NK-92 (cell line): Measurements from ENCODE around the gene ME3.
"Not testable (repeated sequence)": the region's sequence is repeated elsewhere in the genome, so short reads cannot be mapped to it uniquely, and the experiment has no call there.

ENCODE experiments used
- DNase-seq: peaks from one replicate; lab custom pipeline; 2025; ENCODE audit not compliant: unreplicated experiment; lab: John Stamatoyannopoulos, UW

Gene ME3

DNA sequence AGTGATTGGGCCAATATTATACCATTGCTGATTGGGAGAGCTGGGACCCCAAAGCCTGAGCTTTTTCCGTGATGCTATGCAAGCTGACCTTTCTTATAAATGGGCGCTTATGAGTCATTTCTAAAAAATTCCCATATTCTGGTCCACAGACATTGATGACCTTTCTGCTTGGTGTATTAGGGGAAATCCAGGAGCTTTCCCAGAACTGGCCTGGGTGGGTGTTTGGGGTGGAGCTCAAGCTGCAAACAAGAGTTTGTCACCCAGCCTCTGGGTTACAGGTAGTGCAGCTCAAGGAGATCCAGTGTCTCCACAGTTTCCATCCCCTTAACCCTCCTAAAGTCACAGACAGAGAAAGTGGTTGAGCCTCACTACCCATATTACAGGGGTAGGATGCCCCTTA, 230.0 kb downstream of the ME3 start:
- no peak for DNase-seq

DNA sequence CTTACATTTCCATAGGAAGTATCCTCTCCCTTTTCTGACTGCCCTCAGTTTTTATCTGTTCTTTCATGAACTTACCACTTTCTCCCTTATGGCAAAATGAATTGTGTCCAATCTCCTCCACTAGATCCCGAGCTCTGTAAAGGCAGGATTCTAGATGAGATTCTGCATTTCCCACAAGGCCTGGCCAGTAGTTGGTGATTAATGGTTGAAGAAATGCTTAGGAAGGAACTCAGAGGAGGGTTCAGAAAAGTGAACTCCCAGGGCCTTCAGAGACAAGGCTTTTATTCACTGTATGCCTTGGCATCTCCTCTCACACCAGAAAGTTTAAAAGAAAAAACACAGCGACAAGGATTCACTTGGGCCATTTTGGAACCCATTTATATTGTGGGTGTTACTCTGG, 231.6 kb downstream of the ME3 start:
- no peak for DNase-seq

DNA sequence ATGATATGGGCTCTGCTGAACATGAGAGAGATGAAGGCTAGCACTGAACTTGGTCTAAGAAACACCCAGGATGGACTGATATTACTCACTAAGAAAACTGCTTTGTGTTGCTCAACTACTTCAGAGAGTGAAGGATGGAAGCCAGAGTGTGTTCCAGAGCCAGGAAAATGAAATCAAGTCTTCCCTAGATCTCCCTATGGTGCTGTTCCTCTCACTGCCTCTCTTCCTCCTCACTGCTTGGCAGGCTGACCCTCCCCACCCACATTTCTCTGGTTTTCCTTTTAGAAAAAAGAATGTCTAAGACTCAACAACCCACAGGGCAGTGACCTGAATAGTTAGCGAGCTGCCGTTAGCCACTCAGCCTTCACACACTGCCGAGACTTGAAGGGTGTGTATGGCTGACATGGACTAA, 232.1 kb downstream of the ME3 start:
- DNase-seq, result no peak

DNA sequence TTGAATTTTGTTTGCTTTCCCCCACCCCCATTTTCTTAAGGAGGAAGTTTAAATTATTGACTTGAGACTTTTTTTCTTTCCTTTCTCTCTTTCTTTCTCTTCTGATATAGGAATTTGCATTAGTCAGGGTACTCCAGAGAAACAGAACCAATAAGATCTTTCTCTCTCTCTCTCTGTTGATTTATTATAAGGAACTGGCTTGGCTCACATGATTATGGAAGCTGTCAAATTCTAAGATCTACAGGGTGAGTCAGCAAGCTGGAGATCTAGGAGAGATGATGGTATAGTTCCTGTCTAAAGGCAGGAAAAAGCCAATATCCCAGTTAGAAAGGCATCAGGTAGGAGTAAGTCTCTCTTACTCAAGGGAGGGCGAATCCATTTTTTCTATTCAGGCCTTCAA, 233.7 kb downstream of the ME3 start:
- DNase-seq, result no peak

DNA sequence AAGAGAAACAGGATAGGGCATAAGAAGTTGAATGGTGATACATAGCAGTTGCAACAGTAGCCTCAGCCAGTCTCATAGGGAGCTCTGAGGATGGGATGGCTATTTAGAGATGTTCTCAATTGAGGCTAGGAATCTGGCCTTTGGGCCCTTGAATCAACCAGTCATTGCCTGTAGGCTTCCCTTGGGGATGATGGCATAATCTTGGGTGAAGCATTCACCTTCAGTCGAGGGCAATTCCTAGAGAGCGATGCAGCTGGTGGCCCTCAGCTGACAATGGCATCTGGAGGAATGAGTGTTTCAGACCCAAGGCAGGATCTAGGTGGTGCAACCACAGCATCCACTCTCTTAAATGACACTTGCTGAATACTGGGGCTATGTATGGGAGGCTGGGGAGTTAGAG, 236.7 kb downstream of the ME3 start:
- DNase-seq, result no peak

DNA sequence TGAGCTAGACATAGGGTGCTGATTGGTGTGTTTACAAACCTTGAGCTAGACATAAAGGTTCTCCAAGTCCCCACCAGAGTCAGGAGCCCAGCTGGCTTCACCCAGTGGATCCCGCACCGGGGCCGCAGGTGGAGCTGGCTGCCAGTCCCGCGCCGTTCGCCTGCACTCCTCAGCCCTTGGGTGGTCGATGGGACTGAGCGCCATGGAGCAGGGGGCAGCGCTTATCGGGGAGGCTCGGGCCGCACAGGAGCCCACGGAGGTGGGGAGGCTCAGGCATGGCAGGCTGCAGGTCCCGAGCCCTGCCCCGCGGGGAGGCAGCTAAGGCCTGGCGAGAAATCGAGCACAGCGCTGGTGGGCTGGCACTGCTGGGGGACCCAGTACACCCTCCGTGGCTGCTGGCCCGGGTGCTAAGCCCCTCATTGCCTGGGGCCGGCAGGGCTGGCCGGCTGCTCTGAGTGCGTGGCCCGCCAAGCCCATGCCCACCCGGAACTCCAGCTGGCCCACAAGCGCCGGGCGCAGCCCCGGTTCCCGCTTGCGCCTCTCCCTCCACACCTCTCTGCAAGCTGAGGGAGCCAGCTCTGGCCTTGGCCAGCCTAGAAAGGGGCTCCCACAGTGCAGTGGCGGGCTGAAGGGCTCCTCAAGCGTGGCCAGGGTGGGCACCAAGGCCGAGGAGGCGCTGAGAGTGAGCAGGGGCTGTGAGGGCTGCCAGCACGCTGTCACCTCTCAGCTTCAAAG, 238.9 kb downstream of the ME3 start:
- DNase-seq, result not testable (repeated sequence)

DNA sequence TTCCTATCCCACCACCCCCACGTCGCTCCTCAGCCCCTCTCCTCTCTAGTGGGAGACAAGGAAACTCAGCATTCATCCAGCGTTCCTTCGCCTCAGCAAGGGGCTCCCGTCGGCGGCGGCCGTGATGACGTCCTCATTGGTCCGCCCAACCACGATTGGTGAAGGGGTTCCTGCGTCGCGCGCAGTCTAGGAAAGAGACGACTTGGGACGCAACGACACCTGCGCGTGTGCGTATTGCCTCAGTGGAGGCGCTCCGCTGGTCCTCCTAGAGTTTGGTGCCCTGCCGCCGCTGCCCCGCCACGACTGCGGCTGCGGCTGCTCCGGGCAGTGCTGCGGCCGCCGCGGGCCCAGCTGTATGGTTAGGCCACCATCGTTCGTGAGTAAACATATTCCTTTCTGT, 241.2 kb downstream of the ME3 start:
- DNase-seq, result no peak

DNA sequence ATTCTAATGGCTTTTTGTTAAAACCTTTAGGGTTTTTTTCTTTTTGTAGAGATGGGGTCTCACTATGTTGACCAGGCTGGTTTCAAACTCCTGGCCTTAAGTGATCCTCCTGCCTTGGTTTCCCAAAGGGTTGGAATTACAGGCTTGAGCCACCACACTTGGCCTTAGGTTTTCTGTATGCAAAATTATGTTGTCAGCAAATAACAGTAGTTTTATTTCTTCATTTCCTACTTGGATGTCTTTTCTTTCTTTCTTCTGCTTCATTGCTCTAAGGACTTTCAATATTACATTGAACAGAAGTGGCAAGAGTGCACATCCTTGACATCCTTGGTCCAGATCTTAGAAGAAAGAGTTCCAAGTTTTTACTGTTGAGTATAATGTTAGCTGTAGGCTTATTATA, 245.0 kb downstream of the ME3 start:
- DNase-seq, result no peak

DNA sequence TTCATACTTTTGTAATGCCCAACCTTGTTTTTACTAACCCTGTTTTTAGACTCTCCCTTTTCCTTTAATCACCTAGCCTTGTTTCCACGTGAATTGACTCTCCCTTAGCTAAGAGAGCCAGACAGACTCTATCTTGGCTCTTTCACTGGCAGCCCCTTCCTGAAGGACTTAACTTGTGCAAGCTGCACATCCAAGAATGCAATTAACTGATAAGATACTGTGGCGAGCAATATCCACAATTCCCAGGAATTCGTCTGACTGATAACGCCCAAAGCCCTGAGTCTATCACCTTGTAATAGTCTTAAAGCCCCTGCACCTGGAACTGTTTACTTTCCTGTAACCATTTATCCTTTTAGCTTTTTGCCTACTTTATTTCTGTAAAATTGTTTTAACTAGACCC, 248.9 kb downstream of the ME3 start:
- not testable (repeated sequence) for DNase-seq

DNA sequence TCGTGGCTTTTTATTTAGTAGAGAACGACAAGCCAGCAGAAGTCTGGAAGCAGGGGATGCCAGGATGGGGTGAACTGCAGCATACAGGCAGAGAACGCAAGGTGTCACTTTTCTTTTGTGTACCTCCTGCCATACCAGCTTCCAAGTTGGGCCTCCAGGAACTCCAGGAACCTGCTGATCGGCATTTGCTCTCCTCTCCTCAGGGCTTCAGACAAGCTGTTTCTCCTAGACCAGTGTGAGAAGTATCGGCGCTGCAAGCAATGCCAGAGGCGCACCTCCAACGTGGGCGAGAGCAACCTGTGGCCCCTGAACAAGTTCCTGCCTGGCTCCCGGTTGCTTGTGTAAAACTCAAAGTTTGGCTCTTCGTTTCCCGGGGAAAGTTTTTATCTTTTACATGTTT, 250.0 kb downstream of the ME3 start:
- DNase-seq, result no peak

DNA sequence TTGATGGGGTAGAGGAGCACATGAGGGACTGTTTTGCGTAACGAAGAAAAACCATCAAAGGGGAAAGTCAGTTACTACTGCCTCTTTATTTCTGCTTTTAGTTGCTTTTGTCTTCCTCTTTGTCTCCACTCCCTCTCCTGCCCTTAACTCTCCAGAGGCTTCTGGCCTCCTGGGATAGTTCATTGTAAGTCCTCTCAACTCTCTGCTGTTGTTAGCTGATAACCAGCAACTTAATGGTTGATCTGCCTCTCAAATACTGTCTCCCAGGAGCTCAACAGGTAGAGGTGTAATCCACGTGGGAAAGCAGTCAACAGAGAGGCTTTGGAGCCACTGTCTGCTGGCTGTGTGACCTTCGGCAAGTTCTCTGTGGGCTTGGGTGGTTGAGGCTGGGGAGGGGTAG, 250.5 kb downstream of the ME3 start:
- DNase-seq, result no peak

DNA sequence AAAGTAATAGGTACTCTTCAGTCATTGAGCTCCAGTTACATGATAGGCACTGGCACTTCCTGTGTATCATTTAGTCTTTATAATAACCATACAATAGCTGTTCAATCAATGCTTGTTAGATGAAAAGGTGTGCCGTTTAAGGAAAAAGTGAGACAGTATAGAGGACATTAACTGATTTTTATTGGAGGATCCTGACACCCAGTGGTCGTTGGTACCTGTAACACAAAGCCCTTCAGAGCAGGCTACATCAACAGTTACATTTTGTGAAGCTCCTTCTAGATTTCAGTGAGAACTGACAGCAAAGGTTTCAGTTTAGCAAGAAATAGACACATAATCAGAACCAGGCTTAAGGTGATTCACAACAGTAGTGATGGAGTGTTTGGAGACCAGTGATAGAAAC, 253.5 kb downstream of the ME3 start:
- no peak for DNase-seq

DNA sequence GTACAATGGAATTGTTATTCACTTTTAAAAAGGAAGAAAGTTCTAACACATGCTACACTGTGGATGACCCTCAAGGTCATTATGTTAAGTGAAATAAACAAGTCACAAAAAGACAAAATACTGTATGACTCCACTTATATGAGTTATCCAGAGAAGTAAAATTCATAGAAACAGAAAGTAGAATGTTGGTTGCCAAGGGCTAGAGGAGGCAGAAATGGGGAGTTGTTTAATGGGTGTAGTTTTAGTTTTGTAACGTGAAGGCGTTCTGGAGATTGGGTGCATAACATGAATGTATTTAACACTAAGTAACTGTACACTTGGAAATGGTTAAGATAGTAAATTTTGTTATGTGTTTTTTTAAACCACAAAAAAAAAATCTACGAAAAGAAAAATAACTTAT, 253.9 kb downstream of the ME3 start:
- no peak for DNase-seq

DNA sequence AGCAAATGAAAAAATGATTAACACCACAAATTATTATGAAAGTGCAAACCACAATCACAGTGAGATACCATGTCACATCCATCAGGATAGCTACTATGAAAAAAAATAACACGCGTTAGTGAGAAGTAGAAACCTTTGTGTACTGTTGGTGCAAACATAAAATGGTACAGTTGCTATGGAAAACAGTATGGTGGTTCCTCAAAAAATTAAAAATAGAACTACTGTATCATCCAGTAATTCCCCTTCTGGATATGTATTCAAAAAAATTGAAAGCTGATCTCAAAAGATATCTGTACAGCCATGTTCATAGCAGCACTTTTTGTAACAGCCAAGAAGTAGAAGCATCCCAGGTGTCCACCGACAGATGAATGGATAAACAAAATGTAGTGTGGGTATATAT, 254.3 kb downstream of the ME3 start:
- no peak for DNase-seq

DNA sequence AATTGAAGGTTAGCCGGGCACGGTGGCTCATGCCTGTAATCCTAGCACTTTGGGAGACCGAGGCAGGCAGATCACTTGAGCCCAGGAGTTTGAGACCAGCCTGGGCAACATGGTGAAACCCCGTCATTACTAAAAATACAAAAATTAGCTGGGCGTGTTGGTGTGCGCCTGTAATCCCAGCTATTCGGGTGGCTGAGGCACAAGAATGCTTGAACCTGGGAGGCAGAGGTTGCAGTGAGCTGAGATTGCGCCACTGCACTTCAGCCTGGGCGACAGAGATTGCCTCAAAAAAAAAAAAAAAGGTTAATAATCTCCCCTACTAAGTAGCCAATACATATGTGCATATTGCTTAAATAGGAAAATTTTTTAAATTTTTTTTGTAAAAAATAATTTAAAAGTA, 255.5 kb downstream of the ME3 start:
- DNase-seq, result not testable (repeated sequence)

DNA sequence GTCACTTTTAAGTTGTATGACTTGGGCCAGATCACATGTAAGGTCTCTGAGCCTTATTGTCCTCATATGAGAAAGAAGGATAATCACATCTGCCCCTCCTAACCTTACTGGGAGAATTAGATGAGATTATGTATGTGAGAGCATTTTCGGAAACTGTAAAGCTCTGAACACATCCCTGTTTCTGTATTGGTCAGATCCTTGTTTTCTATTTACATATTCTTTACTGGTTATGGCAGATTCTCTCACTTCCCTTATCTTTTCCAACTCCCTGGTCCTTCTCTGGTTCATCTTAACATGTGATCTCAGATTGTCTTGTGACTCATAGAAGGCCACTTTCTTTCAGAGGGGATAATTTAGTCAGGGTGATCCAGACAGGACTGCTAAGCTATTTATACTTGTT, 255.9 kb downstream of the ME3 start:
- no peak for DNase-seq

DNA sequence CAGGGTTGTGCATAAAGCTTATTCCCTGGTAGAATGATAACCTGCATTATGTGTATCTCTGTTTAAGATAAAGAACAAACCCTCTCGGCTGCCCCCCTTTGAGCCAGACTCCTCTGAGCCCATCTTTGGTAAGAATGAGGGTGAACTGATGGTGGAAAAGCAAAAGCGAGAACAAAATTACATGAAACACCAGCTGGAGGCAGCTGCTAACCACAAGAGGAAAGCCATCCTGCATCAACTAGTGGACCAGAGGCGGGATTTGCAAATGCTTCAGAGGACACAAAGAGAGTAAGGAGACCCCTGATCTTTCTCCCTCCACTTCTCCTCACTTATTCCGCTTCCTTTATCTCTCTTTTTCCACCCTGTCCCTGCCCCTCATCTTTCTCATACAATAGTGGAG, 257.4 kb downstream of the ME3 start:
- no peak for DNase-seq

DNA sequence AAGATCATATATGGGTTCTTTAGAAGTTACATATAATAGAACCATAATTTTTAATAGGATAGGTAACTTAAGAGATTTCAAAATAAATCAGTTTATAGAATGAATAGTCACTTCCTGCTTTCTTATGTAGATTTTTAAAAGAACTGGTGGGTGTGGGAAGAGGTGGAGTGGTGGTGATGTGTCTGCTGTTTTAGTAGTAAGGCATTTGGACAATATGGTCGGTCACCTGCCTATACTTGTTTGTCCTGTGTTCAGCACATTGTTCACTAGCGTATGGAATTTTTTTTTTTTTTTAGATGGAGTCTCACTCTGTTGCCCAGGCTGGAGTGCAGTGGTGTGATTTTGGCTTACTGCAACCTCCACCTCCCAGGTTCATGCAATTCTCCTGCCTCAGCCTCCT, 258.4 kb downstream of the ME3 start:
- no peak for DNase-seq

DNA sequence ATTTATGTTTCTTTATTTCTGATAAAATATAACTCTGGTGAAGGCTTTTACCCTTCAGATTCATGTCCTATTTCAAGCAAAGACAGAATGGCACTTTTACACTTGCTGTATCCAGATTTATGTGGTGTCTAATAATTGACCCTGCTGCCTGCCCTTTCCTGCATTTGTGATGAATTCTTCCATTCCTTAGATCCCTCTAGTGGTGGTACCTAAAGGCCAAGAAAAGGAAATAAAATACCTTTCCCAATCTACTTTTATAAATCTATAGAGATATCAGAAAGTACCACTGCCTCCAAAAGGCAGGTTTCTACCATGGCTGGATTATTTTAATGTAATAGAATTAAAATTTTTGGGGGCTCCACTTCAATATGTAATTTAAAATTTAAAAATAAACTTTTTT, 263.6 kb downstream of the ME3 start:
- no peak for DNase-seq

DNA sequence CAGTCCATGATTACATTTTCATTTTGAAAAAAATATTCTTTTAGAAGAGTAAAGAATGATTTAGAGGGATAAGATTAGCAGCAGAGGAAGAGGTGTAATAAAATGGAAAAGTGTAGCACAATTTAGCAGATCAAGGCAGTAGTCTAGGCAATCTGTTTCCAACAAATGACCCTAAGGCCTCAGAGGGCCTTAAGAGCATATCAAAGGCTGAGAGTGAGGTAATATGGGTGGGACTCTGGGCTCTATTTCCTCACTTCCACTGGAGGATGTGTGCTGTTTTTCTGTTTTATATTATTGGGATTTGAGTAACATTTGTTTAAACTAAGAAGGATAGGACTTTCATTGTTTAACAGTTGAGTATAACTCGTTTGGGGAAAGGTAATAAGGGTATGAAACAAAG, 269.0 kb downstream of the ME3 start:
- no peak for DNase-seq

DNA sequence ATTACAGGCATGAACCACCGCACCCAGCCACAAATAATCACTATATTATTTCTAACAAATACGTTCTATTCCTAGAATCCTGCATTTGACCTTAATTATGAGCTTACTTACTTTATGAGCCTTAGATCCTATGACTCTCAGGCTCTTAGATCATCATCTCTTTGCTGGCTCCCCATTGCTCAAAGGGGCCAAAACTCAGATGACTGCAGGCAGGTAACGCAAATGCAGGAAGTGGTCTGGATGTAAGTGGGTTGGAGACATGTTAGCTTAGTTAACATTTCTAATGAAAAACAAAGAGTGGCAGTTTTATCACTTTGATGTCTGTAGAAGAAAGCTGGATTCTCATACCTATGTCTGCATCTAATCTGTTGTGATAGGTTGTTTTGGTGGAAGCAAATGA, 274.3 kb downstream of the ME3 start:
- no peak for DNase-seq

DNA sequence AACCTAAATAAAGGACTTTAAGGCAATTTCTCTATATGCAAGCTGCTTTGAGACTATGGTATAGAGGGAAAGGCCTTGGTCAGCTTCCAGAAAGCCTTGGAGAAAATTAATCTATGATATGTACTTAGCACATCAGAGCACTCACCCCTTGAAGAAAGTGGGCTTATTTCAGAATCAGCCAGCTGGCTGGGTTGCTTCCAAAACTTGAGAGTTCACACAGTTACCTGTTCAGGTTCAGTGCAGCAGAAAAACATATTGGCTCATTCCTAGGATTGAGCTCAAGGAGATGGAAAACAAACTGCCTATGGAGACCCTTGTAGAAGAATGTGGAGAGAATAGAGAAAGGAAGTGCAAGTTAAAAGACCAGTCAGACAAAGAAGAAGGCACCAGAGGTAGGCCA, 275.1 kb downstream of the ME3 start:
- no peak for DNase-seq

DNA sequence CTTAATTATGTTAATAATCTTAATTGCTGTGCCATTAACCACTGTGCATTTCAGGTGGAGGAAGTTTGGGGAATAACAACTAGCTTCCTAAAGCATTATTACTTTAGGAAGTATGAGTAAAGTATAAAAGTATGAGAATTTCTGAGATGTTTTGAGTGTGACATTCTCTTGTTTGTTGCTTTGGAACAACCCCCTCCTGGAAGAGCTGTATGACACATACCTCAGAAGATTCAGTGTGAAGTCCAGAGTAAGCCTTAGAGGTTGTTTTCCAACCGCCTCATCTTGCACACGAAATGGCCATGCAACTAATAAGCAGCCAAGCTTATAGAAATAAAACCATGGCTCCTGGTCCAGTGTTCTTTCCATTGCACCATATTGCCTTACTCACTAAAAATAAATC, 276.0 kb downstream of the ME3 start:
- DNase-seq, result no peak
